Stimulated activated CD4-positive, alpha-beta T cell treated with anti-CD3 and anti-CD28 coated beads, Interleukin-12 subunit alpha, Interleukin-12 subunit beta, amount 100 ng/mL, for 48 hours (primary cell): ENCODE measurements around the gene CDKN2B-AS1.

Experiments
- DNase-seq, 3 donors: peaks; one replicate each; pipeline ENCODE4 v3.0.0-alpha.2; 2020; ENCODE audit warnings: low read depth in 2 of 3, low spot score in 1 of 3

The CDKN2B-AS1 gene

GRCh38 chr9:22005021-22005701 is 10.6 kb downstream of the CDKN2B-AS1 start:
- no peak for DNase-seq

GRCh38 chr9:22005702-22006606 is 11.4 kb downstream of the CDKN2B-AS1 start:
- no peak for DNase-seq

DNA sequence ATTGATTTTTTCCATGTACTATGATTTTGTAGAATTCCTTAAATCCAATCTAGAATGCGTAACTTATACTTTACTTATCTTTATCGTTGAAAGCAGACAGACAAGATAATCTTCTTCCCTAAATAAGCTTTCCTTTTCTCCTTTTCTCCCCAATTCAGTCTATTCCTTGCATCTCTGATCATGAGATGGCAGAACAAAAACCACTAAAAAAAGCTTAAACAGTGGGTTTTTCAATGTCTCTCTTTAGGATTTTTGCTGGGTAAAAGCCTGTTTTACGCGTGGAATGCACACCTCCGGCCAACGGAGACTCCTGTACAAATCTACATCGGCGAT is 13.8 kb downstream of the CDKN2B-AS1 start:
- DNase-seq, result no peak

- peak; percentile 42 to 74 (median 66) for DNase-seq
Measured at GRCh38 chr9:22008717-22009505, 14.3 kb downstream of the CDKN2B-AS1 start, which contains the start of gene CDKN2B. CDKN2B (minus strand) TSS chr9:22009305; CDS start chr9:22008953, 352 bp downstream.

DNA sequence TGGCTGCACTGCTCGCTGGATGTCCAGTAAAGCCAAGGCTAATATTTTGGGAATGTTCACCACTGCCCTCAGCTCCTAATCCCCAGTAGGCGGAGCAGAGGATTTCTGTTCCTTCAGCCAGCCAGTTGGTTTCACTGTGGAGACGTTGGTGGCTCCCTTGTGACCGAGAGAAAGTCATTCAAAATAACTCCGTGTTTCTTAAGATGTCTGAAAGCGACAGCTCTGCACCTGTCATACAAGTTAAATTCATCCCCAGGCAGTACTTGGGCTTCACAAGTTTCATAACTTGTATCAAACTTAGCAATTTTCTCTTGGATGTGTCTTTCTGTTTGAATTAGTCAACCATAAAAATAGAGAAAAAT is 14.9 kb downstream of the CDKN2B-AS1 start:
- DNase-seq, result no peak

DNA sequence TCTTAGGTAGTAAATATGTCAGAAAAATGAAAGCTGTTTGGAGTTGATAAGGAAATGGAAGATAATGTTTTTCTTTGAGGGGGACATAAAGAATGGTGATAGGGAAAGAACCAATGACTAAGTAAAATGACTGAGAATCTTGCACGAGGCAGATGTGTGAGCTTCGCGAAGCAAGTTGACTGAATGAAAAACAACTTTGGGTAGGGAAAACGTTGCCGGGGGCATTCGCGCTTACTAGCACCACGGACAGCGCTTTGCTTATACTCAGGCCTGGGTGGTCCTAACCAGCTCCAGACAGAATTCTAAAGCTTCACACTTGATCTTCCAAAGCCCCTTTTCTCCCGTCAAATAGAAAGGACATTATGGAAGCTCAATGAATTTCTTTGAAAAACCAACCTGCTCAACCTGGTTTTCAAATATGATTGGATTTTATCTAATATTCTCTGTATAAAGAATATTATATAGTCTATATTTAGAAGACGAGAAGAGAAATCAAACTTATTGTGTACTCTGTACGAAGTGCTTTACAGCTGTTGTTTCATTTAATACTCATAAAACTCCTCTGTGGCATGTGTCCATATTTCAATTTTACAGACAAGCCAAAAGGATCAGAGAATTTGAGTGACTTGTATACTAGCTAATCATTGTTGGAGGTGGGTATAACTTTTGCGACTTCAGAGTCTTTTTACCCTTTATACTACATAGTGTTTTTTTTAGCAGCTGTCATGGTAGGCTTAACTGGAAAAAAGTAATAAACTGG is 16.5 kb downstream of the CDKN2B-AS1 start:
- no peak for DNase-seq

DNA sequence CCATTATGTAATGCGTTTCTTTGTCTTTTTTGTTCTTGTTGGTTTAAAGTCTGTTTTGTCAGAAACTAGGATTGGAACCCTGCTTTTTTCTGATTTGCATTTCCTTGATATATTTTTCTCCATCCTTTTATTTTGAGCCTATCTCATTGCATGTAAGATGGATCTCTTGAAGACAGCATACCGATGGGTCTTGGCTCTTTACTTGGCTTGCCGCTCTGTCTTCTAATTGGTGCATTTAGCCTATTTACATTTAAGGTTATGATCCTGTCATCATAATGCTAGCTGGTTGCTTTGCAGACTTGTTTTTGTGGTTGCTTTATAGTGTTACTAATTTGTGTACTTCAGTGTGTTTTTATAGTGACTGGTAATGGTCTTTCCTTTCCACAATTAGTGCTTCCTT is 27.8 kb downstream of the CDKN2B-AS1 start:
- DNase-seq, result no peak

DNA sequence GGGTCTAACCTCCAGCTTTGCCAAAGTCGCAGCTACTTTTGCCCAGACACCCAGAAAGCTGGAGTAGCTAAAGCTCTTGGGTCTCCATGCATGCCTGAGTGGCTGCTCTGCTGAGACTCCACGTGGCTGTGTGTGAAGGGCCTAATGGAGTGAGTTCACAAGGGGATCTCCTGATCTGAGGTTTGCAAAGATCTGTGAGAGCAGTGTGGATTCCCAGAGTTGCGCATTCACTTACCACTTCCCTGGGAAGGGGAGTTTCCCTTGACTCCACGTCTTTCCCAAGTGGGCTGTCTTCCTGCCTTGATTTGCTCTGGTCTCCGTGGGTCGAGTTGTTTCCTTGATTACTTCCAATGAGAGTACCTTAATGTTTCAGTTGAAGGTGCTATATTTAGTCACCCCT is 32.1 kb downstream of the CDKN2B-AS1 start:
- no peak for DNase-seq

DNA sequence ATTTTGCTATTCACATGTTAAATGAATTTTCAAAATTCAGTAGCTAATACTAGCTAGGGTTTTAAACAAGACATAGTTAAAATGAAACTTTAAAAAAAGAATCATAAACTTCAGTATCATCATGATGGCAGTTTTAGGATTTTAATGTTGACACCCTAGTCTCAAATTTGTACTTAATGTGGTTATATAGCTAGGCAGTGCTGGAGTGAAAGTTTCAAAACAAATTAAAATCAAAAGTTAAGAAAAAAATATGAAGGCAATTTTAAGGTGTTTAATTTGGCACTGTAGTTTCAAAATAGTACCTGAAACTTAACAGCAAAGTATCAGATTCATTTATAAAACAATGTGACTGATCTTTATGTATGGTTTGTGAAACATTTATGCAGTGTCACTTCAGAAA is 33.8 kb downstream of the CDKN2B-AS1 start:
- DNase-seq, result no peak

GRCh38 chr9:22029231-22029630 is 34.6 kb downstream of the CDKN2B-AS1 start:
- no peak for DNase-seq

DNA sequence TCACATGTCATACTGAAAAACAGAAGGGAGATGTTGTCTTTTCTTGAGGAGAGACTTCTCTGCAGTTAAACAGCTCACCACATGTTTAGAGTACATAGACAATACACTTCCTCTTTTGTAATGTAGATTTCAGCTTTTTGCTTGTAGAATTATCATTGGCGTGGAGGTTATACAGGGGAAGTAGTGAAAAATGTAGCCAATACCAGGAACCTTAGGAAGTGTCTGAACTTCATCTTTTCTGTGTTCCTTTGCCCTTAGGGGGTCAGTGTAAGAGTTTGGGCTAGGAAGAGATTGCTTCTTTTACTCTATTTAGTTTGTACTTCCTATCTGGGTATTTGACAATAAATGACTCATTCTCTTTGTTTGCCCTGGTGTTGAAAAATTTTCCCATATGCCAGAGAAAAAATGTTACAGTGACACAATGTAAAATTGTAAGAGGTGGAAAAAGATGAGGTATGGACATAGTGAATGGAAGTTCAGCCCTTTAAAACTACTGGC is 35.6 kb downstream of the CDKN2B-AS1 start:
- DNase-seq, result no peak

DNA sequence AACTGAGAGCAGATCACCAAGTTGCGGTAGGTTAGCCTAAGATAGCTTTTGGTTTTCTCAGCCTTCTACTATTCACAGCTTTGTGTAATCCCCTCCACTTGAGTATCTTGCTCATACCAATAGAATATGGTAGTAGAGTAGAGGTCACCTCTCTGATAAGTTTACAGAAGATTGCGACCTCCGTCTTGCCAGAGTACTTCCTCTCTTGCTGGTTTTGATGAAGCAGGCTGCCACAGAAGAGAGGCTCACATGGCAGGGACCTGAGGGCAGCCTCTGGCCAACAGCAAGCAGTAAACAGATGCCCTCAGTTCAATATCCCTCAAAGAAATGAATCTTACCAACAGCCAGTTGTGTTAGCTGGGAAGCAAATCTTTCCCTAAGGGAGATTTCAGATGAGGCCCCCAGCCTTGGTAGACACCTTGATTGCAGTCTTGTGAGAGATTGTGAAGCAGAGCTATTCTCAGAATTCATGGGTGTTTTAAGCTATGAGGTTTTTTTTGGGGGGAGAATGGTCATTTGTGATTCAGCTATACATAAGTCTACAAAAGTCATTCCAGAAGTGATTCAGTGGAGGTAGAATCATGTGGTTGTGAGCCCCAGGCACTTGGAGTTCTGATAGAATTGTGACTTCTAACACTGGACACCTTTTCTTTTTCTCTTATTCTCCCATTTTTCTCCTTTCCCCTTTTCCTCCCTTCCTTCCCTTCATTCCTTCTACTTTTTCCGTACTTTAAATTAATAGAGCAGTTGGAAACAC is 37.2 kb downstream of the CDKN2B-AS1 start:
- DNase-seq, result no peak

DNA sequence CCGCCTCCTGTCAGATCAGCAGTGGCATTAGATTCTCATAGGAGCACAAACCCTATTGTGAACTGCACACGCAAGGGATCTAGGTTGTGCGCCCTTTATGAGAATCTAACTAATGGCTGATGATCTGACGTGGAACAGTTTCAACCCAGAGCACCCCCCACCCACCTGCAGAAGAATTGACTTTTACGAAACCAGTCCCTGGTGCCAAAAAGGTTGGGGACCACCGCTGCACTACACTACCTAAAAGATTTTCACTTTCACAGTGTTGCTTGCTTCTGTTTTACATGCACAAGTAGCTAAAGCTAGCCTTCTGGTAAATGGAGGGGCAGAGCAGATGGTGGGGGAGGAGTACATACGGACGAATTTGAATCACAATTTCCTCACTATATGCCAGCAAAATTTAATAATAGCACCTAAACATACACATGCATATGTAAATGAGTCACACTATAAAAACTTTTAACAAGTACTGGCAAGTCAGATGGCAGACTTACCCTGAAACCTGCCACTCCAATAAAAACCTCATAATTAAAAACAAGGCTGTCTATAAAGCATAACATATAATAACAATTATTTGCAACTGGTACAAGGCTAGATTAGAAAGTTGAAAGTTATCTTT is 38.5 kb downstream of the CDKN2B-AS1 start:
- DNase-seq, result no peak

- DNase-seq, result no peak
Measured at GRCh38 chr9:22035591-22036011, 41.0 kb downstream of the CDKN2B-AS1 start.

DNA sequence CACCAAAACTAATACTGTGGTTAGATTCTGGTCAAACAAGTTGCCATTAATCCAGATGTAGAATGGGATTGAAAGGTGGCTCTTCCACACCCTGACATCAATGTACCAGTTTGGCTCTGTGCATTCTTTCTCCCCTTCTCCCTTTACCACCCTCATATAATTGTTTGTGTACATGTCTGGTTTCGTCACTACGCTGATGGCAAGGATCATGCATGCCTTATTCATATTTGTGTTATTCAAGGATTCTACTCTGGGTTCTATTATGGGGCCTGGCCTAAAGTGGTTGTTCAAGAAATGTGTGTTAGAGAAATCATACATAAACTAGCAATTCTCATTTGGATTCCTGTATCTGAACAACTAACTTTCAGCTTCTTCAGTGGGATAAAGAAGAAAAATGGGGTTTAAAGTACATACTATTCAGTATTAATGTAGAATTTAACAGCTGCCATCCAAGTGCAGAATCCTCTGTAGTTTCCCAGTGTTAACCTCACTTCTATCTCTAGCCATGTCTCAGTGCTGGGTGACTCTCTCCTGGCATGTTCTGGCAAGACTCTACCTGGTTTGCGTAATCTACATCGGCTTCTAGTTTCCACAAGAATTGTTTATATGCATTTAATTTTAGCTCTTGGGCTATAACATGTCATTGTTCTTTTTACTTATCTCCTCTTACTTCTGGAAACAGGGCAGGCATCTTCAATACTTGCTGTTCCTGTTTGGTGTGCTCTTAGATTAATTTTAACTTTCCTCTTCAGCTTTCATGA is 42.5 kb downstream of the CDKN2B-AS1 start:
- no peak for DNase-seq

DNA sequence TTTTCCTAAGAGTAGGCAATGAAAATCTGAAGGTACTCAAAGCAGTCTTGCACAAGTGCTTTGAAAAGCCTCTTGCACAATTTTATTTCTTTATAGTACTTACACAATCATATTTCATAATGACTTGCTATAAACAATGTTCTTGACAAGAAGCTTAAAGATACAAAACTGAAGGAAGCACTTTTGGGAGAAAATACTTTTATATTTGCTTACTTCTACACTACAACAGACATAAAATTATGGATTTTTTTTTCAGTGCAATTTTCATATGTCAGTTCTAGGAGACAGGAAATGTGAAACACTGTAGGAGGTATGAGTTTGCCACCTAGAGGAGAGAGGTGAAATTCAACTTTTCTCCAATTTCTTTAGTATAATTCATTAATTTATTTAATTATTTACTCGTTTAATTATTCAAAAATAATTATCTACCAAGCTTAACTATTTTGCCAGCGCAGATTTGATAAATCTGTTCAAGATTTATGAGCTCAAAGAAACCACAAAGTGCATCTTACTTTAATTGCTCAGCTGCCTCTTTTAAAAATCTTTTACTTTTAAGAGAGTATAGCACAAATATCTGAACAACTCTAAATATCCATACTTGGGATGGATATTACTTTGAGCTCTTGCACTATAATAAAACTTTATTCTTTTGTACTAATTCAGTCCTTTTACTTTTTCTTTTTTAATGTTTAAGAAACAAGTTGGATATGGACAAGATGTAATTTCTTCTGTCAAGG is 43.5 kb downstream of the CDKN2B-AS1 start:
- DNase-seq, result no peak

GRCh38 chr9:22039258-22039657 is 44.7 kb downstream of the CDKN2B-AS1 start:
- no peak for DNase-seq

DNA sequence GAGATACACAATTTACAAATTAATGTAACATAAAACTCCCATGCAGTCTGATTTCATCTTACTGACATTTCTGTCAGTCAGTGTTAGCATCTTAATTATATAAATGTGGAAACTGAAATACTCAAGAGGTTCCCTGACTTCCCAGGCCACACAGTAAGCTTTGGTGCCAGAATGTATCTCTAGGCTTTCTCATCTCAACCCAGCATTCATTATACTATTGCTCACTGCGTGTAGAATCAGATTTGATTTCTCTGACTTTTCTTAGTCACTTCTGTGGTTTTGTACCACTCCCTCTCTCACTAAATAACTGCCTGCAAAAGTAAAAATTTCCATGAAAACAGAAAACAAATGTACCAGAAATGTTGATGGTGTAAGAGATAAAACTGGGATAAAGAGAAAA is 46.2 kb downstream of the CDKN2B-AS1 start:
- DNase-seq, result no peak
